Urinary bladder (tissue), 4 donors: Measurements from ENCODE around the gene SH2D7. TPM values are rescaled to one million over a fixed set of nuclear protein-coding genes. Genes with fewer than 3 reads are reported as not detected.

Experiments used
- DNase-seq: peaks from one replicate; pipeline ENCODE4 v3.0.0-alpha.2; 2015; ENCODE audit errors: extremely low spot score
- H3K27ac ChIP-seq: one replicate; pipeline ENCODE4 v1.5.1; 2013; ENCODE audit warnings: low read depth, mild to moderate bottlenecking, moderate library complexity
- H3K36me3 ChIP-seq: one replicate; pipeline ENCODE4 v1.6.1; 2013; ENCODE audit warnings: mild to moderate bottlenecking, moderate library complexity; ENCODE audit not compliant: insufficient read depth
- H3K4me1 ChIP-seq: one replicate; pipeline ENCODE4 v1.6.1; 2013; ENCODE audit warnings: mild to moderate bottlenecking, moderate library complexity; ENCODE audit not compliant: insufficient read depth
- H3K4me3 ChIP-seq: one replicate; pipeline ENCODE4 v1.5.1; 2013; ENCODE audit warnings: low read depth, low read length
- WGBS: extraction: QIAGEN DNeasy Blood & Tissue Kit; methylation state at CpG from one replicate; pipeline ENCODE4 v1.1.7; 2013; 5-methylcytosine and 5-hydroxymethylcytosine counted together
- polyA plus RNA-seq: library from polyadenylated mRNA; stranded (reverse); fragments of 200-250 nt; gene quantifications from one replicate; pipeline ENCODE4 v1.2.3, GENCODE V29; 2013
- total RNA-seq: library from RNA; depleted of rRNA; stranded (reverse); fragments of >200 nt; gene quantifications from one replicate; pipeline ENCODE4 v1.2.3, GENCODE V29; 2014
- donor health status: healthy with polysubstance abuse.
- donor health status: healthy.

Gene SH2D7
- total and polyA plus RNA-seq, 2 donors = not detected

- Histone ChIP-seq H3K36me3 (no peaks in the 10 kb centered on the region), H3K4me1 (no peaks in the 10 kb centered on the region), H3K4me3 (peak within 1 kb of the TSS; percentile 94), H3K27ac (peak within 1 kb of the TSS; percentile 88)
- WGBS = under 1% methylated on average over 103 of the region's 104 CpGs
- DNase-seq = no peak
Measured at GRCh38 chr15:78077053-78077870, 15.1 kb upstream of the SH2D7 start, which contains the start of gene TBC1D2B. TBC1D2B (minus strand) TSS chr15:78077711; CDS start chr15:78077652, 59 bp downstream.

- 13% methylated on average over 7 of the region's 7 CpGs for WGBS
- peak overlapping the region; percentile 88 for H3K27ac ChIP-seq
Measured at GRCh38 chr15:78077871-78078210, 14.5 kb upstream of the SH2D7 start.

GRCh38 chr15:78079298-78080087 lies 12.9 kb upstream of the SH2D7 start:
- H3K27ac ChIP-seq = no peak overlapping the region
- H3K4me1 ChIP-seq = peaks cover 3% of the 10 kb centered on the region
- WGBS = 87% methylated on average over 11 of the region's 11 CpGs
- H3K4me3 ChIP-seq = no peak overlapping the region
- H3K36me3 ChIP-seq = no peaks in the 10 kb centered on the region
- no peak for DNase-seq

More at GRCh38 chr15:78077871-78078210, 14.5 kb upstream of the SH2D7 start:
- no peak for DNase-seq
- H3K4me3 ChIP-seq = peak overlapping the region; percentile 94
- H3K36me3 ChIP-seq = no peaks in the 10 kb centered on the region
- peaks cover 1% of the 10 kb centered on the region for H3K4me1 ChIP-seq

GRCh38 chr15:78080088-78080460 lies 12.3 kb upstream of the SH2D7 start:
- no peak overlapping the region for H3K27ac ChIP-seq
- no peaks in the 10 kb centered on the region for H3K36me3 ChIP-seq
- no peak for DNase-seq
- 94% methylated on average over 8 of the region's 8 CpGs for WGBS
- peaks cover 3% of the 10 kb centered on the region for H3K4me1 ChIP-seq
- H3K4me3 ChIP-seq = no peak overlapping the region

GRCh38 chr15:78082106-78082742 lies 10.1 kb upstream of the SH2D7 start:
- peaks cover 3% of the 10 kb centered on the region for H3K4me1 ChIP-seq
- no peaks in the 10 kb centered on the region for H3K36me3 ChIP-seq
- no peak overlapping the region for H3K4me3 ChIP-seq
- DNase-seq = no peak
- H3K27ac ChIP-seq = peak overlapping the region; percentile 42
- WGBS = 57% methylated on average over 5 of the region's 5 CpGs

GRCh38 chr15:78082743-78083110 lies 9.6 kb upstream of the SH2D7 start:
- H3K4me3 ChIP-seq = no peak overlapping the region
- peaks cover 3% of the 10 kb centered on the region for H3K4me1 ChIP-seq
- H3K27ac ChIP-seq = no peak overlapping the region
- DNase-seq = no peak
- no peaks in the 10 kb centered on the region for H3K36me3 ChIP-seq
- 62% methylated on average over 1 of the region's 1 CpG for WGBS

GRCh38 chr15:78083186-78083585 lies 9.2 kb upstream of the SH2D7 start:
- WGBS = 90% methylated on average over 4 of the region's 4 CpGs
- Histone ChIP-seq H3K4me1 (peaks cover 3% of the 10 kb centered on the region), H3K36me3 (no peaks in the 10 kb centered on the region), H3K27ac (peak overlapping the region; percentile 12), H3K4me3 (no peak overlapping the region)
- no peak for DNase-seq

- Histone ChIP-seq H3K36me3 (no peaks in the 10 kb centered on the region), H3K4me1 (peaks cover 3% of the 10 kb centered on the region), H3K27ac (no peak overlapping the region), H3K4me3 (no peak overlapping the region)
- WGBS = 91% methylated on average over 6 of the region's 6 CpGs
- DNase-seq = no peak
Measured at GRCh38 chr15:78083687-78084448, 8.5 kb upstream of the SH2D7 start.

GRCh38 chr15:78084449-78084750 lies 8.0 kb upstream of the SH2D7 start:
- no peak for DNase-seq
- H3K4me1 ChIP-seq = peaks cover 3% of the 10 kb centered on the region
- no peak overlapping the region for H3K4me3 ChIP-seq
- no peaks in the 10 kb centered on the region for H3K36me3 ChIP-seq
- 84% methylated on average over 5 of the region's 5 CpGs for WGBS
- H3K27ac ChIP-seq = no peak overlapping the region

- Histone ChIP-seq H3K4me1 (peaks cover 3% of the 10 kb centered on the region), H3K27ac (no peak overlapping the region), H3K4me3 (no peak overlapping the region), H3K36me3 (no peaks in the 10 kb centered on the region)
- WGBS = 57% methylated on average over 1 of the region's 1 CpG
- no peak for DNase-seq
Measured at GRCh38 chr15:78085928-78086327, 6.4 kb upstream of the SH2D7 start.

GRCh38 chr15:78087951-78088772 lies 4.2 kb upstream of the SH2D7 start:
- 91% methylated on average over 12 of the region's 12 CpGs for WGBS
- no peak for DNase-seq
- H3K4me3 ChIP-seq = no peak overlapping the region
- no peaks in the 10 kb centered on the region for H3K36me3 ChIP-seq
- H3K27ac ChIP-seq = no peak overlapping the region
- H3K4me1 ChIP-seq = no peaks in the 10 kb centered on the region

- WGBS = 85% methylated on average over 3 of the region's 3 CpGs
- Histone ChIP-seq H3K27ac (no peak overlapping the region), H3K4me3 (no peak overlapping the region), H3K36me3 (no peaks in the 10 kb centered on the region), H3K4me1 (no peaks in the 10 kb centered on the region)
- DNase-seq = no peak
Measured at GRCh38 chr15:78088773-78089080, 3.6 kb upstream of the SH2D7 start.
